Left colon (tissue), 2 donors: ENCODE measurements around the gene HDAC7. TPM values are rescaled to one million over a fixed set of nuclear protein-coding genes. Genes with fewer than 3 reads are reported as not detected.
A peak's percentile ranks its signal among the peaks of the same experiment; 100 is the strongest.

Source experiments
- ATAC-seq: fragments of 200-7000 bp; cut with Tn5 transposase; one replicate; pipeline ENCODE4 v1.9.1; 2020; ENCODE audit warnings: mild to moderate bottlenecking, moderate library complexity
- DNase-seq, 2 donors: peaks; one replicate each; pipeline ENCODE4 v3.0.0-alpha.2; 2020
- intact Hi-C, 2 donors: fragments of 100-400 bp; cut with DNase I in 1 of 2; cut with micrococcal nuclease in 1 of 2; formaldehyde crosslinking; loops; one replicate each; pipeline versions ENCODE4 v1.11.2 to v1.14.0; 2022; cut with DNase I, micrococcal nuclease
- total RNA-seq, 2 donors: library from RNA; stranded (reverse); fragmentation: NEBNext Ultra II Directional; extraction: Animal tissue kit (Norgen Biotek cat#: 25700); gene quantifications; one replicate each; pipeline ENCODE4 v1.2.1, GENCODE V29; 2021
- donor health status: DM: no; HTN: no; CAD: no.
- donor health status: DM: yes; HTN: yes; CAD: no.

HDAC7 gene
- total RNA-seq, 2 donors from 2014 or later, result 21.6 to 25.6 TPM

- ATAC-seq (no peak), DNase-seq (no peak)
- intact Hi-C loops, result no loop called here
These were observed 15.5 kb downstream of the HDAC7 start for GRCh38 chr12:47804171-47804570.

DNA sequence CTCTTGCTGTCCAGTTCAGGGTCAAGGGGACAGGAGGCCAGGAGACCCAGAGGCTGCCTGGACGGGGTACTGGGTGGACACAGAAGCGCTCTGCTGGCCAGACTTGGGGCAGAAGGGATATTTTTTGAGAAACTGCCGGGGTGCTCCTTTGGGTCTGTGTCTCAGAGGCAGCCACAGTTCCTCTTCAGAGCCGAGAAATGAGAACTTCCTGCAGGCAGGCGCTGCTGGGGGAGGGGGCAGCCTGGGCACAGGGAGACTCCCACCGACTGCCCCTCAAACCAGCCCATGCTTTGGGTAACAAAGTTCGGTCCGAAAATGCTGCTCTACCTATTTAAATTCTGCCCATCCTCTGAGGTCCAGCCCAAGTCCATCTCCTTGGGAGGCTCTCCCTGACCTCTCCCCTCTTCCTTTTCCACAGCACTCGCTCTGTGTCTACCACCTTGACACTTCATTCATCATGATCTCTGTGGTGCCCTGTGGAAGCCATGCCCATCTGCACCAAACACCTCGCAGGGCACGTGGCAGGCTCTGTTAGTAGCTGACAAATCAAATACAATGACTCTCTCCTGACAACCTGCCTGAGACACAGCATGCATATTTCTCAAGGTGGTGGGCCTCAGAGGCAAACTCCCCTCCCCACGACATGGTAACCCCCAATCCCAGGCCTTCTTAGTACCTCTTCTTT lies 16.4 kb downstream of the HDAC7 start:
- intact Hi-C loops, result no loop called here
- no peak for ATAC-seq

GRCh38 chr12:47802312-47802711 lies 17.4 kb downstream of the HDAC7 start:
- ATAC-seq (no peak), DNase-seq (no peak)
- intact Hi-C loops, result no loop called here

More for the DNA sequence above, 16.4 kb downstream of the HDAC7 start:
- no peak for DNase-seq

GRCh38 chr12:47801904-47802246 lies 17.8 kb downstream of the HDAC7 start:
- DNase-seq (no peak), ATAC-seq (no peak)
- intact Hi-C loops, result no loop called here

DNA sequence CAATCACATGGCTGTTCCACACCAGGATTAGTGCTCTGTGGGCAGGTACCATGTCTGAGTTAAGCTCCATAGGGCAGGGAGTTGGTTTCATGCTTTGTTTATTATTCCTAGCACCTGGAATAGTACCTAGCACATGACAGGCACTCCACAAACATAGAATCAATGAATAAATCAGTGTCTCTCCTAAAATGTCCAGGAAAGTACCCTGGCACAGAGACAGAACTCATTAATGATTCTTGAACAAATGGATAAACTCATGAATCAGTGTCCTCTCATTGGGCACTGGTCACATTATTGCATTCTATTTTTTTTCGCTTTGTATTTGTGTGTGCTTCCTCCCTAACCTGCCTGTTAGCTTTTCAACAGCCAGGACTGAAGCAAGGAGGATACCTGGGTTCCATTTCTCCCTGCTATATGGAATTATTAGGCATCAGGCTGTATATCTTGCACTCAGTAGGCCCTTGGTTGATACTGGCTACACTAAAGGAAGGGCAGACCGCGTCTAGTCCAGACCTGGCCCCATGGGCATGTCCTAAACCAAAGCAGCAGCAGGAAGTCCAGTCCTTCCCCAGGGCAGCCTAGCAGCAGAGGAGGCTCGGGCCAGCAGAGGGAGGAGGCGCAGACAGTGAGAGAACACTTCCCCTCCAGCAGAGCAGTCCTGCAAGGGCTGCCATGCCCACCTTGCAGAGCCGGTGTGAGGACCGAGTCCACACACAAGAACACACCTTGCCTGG lies 18.4 kb downstream of the HDAC7 start:
- intact Hi-C loops, result no loop called here
- ATAC-seq (peak; percentile 15), DNase-seq (no peak)

DNA sequence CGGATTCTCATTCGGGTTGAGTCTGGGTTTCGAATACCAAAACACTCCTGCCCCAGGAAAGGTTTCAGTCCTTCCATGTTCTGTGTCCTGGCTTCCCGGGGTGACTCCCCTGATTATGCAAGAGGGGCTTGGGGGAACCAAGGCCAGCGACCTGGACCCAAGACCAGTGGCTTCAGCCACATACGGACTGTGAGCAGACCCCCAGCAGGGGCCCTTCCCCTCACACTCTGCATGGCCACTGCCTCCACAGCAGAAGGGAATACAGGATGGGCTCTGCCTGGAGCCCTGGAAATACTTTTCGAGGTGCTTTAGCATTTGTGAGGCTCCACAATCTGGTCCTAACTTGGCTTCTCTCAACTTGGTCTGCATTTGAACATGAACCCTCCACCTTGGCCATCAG lies 19.1 kb downstream of the HDAC7 start:
- ATAC-seq (no peak), DNase-seq (no peak)
- intact Hi-C loops, result no loop called here

GRCh38 chr12:47799357-47799955 lies 20.2 kb downstream of the HDAC7 start:
- intact Hi-C loops, result loop anchor here in 1 of 2 donors (5.0 kb wide), 1 partner anchor 38 kb away; no protein-coding TSS in a partner anchor
- no peak for DNase-seq
- ATAC-seq, result no peak

GRCh38 chr12:47798382-47798948 lies 21.2 kb downstream of the HDAC7 start:
- intact Hi-C loops, result loop anchor here in 1 of 2 donors (5.0 kb wide), 1 partner anchor 39 kb away; no protein-coding TSS in a partner anchor
- no peak for DNase-seq
- ATAC-seq, result no peak

GRCh38 chr12:47797441-47797840 lies 22.3 kb downstream of the HDAC7 start:
- ATAC-seq, result peak; percentile 66
- DNase-seq, result peak in 1 of 2 donors; percentile 56
- intact Hi-C loops, result loop anchor here in 1 of 2 donors (5.0 kb wide), 1 partner anchor 40 kb away; no protein-coding TSS in a partner anchor

GRCh38 chr12:47795814-47796411 lies 23.8 kb downstream of the HDAC7 start:
- intact Hi-C loops, result loop anchor here in 1 of 2 donors (5.0 kb wide), 1 partner anchor 41 kb away; no protein-coding TSS in a partner anchor
- ATAC-seq (no peak), DNase-seq (no peak)

GRCh38 chr12:47795121-47795813 lies 24.4 kb downstream of the HDAC7 start:
- DNase-seq, result no peak
- intact Hi-C loops, result loop anchor here in 1 of 2 donors (5.0 kb wide), 1 partner anchor 42 kb away; no protein-coding TSS in a partner anchor
- no peak for ATAC-seq

DNA sequence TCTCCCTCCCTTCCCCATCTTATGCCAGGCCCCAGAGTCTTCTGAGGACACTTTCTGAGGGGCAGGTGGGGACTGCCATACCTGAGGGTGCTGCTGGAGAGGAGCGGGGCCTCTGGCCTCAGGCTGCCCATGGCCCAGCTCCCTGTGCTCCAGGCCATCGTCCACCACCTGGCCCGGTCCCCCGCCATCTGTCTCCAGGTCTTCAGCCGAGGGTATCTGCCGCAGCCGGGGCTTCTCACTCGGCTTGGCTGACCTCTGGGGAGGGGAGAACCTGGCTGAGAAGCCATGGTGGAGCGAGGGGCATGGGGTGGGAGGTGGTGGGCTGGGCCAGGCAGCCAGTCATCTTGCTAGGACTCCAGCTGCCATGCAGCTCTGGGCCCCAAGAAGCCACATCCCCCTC lies 25.0 kb downstream of the HDAC7 start:
- ATAC-seq, result no peak
- intact Hi-C loops, result loop anchor here in 1 of 2 donors (5.0 kb wide), 1 partner anchor 43 kb away; no protein-coding TSS in a partner anchor

GRCh38 chr12:47793015-47793681 lies 26.6 kb downstream of the HDAC7 start:
- no peak for DNase-seq
- no peak for ATAC-seq
- intact Hi-C loops, result no loop called here

More for the DNA sequence above, 25.0 kb downstream of the HDAC7 start:
- no peak for DNase-seq

DNA sequence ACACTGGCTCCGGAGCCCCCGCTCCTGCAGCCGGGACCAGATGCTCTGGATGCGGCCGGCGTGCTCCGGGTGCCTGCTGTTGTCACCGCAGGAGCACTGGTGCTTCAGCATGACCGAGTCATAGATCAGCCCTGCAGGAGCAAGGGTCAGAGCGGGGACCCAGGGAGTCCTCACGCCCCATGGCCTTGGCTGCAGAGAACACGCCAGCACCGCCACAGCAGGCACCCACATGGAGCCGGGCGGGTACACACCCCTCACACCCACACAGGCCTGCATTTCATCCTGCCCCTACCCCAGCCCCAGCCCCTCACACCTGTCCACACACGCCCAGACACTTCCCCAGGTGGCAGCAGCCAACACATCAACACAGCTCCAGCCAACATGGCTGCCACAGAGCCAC lies 27.8 kb downstream of the HDAC7 start:
- ATAC-seq (no peak), DNase-seq (no peak)
- intact Hi-C loops, result no loop called here

- DNase-seq, result no peak
- ATAC-seq, result no peak
- intact Hi-C loops, result no loop called here
These were observed 28.4 kb downstream of the HDAC7 start for GRCh38 chr12:47791351-47791746.

GRCh38 chr12:47790676-47791350 lies 28.9 kb downstream of the HDAC7 start:
- intact Hi-C loops, result no loop called here
- no peak for DNase-seq
- ATAC-seq, result no peak

GRCh38 chr12:47789712-47790489 lies 29.8 kb downstream of the HDAC7 start:
- no peak for ATAC-seq

More at GRCh38 chr12:47789712-47790489, 29.8 kb downstream of the HDAC7 start:
- no peak for DNase-seq
- intact Hi-C loops, result no loop called here
